H54 (cell line): ENCODE results near the gene SPATA16.

Experiments used
- DNase-seq: peaks from one replicate; pipeline ENCODE4 v3.0.0; 2011; ENCODE audit warnings: low spot score, mixed read lengths; ENCODE audit not compliant: insufficient read length
- FAIRE-seq: peaks from 3 replicates; lab custom pipeline; 2011; peaks lifted over from hg19 to GRCh38; lab: Jason Lieb, UNC
- POLR2A ChIP-seq: IDR thresholded peaks from 2 replicates; pipeline ENCODE4 v1.6.1; 2011; ENCODE audit warnings: low read depth, mild to moderate bottlenecking, low read length

SPATA16 gene

DNA sequence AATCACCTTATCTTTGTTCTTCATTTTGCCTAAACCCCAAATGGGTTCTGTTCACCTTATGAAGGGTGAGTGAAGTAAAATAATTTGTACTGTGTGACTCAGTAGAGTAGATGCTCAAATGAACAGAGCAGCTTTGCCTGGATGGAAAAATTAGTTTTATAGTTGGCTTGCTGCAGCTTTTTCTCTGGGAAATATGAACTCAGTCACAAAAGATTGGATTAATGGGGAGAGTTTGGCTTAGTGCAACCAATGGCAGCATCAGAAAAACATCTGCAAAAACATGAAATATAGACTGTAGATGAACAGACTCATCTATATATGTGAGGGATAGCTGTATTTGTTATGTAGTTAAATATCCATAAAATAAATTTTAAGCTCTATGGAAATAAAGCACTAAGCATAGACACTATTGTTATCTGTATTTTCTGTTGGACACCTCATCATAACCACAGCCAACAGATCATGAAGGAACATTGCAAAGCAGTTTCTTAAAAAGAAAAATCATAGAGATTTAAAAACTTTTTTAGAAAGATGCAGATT, 209.2 kb downstream of the SPATA16 start:
- no peak for TF ChIP-seq POLR2A
- no peak for DNase-seq
- no peak for FAIRE-seq

DNA sequence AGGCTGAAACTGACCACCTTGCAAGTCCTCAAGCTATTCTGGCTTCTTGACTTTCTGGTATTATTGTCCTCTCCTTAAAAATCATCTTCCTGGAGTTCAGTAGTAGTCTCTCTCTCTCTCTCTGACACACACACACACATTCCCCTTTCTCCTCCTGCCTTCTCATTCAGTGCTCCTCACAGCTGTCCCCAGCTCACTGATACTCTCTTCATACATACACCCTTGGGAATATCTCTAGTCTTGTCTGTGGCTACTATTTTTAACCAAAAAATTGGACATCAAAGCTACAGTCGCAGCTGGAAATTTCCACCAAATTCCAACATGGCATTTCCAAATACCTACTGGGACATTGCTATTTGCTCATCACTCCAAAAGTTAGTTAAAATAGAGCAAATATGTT, 211.6 kb downstream of the SPATA16 start:
- DNase-seq = no peak

DNA sequence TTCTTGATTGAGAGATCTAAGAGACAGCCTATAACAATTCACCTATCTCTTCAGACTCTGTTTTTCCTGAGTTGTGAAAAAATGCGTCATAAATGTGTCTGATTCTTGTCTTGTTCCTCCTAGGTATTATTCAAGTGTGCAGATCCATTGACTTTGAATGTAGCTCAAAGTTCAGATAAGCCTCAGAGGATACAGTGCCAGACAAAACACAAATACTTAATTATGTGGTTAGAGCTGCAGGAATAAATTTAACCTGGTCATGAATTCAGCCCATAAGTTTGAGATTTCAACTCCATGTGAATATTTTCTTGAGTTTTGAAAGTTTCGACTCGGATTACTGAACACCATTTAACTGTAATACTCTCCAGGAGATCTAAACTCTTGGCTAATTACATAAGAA, 216.5 kb downstream of the SPATA16 start:
- DNase-seq = no peak
- no peak for FAIRE-seq
- TF ChIP-seq POLR2A = no peak

More for the DNA sequence above, 211.6 kb downstream of the SPATA16 start:
- no peak for TF ChIP-seq POLR2A
- FAIRE-seq = no peak

GRCh38 chr3:172919297-172919683, 221.7 kb downstream of the SPATA16 start:
- no peak for TF ChIP-seq POLR2A
- DNase-seq = no peak
- FAIRE-seq = no peak

- FAIRE-seq = no peak
- DNase-seq = no peak
- no peak for TF ChIP-seq POLR2A
Observed at GRCh38 chr3:172918568-172919296, 222.3 kb downstream of the SPATA16 start.

DNA sequence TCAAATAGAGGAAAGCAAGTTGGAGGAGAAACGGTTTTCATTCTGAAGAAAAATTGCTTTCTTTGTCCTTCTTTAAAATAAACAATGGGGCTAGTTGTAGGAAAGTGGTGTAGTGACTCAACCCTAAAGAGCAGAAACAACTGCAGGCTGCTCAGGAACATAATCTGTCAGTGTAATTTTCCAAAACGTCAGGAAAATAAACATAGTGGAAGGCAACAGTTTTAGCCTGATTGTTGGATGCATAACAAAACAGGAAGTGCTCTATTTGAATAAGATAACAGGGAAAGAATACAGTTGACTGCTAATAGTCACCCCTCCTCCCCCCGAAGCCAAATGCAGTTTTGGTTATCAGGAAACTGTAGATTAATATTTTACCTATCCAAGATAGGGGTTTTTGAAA, 222.9 kb downstream of the SPATA16 start:
- no peak for FAIRE-seq
- no peak for DNase-seq
- no peak for TF ChIP-seq POLR2A

DNA sequence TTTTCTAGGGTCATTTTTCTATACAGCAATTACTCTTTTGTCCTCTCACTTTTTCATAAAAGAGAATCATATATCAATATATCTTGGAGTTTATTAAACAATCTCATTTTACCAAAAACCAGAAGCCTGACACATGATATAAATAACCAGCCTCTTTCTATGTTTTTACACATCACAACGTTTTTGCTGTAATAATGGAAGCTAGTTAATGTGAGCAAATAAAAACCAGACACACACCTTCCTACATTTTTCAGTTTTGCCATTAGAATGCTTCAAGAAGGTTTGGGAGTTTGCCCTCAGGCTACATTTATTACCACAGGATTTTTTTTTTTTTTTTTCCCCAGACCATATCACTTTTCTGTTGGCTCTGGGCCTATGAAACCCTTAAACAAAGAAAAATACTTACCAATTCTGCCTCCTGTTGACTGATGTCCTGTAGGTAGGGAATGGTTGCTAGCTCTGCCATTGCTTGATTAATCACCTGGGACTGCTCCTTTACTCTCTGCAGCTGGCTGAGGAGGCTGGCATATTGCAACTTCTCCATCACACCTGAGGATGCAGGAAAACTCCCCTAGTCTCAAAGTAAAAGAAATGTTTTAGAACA, 225.0 kb downstream of the SPATA16 start:
- TF ChIP-seq POLR2A = no peak
- no peak for FAIRE-seq
- DNase-seq = no peak

- no peak for FAIRE-seq
- no peak for DNase-seq
- TF ChIP-seq POLR2A = no peak
Observed at GRCh38 chr3:172914854-172915253, 226.2 kb downstream of the SPATA16 start.

GRCh38 chr3:172913911-172914655, 227.0 kb downstream of the SPATA16 start:
- no peak for TF ChIP-seq POLR2A
- FAIRE-seq (no peak), DNase-seq (no peak)

DNA sequence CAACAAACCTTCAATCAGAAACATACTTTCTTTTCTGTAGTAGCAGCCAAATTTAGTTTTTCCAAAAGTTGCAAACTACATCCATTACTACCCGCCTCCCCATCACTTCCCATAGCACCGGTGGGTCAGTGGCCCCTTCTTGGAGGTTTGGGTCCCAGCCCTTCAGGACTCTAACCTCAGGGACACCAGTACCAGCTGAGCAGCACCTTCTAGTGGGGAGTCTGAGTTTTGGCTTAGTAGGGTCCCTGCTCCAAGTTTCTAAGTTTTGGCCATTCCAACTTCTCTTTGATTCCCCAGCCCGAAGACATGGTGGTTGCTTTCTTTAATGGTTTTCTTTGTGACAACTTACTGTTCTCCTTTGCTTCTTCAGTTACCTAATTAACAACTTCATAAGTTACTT, 229.9 kb downstream of the SPATA16 start:
- TF ChIP-seq POLR2A = no peak
- FAIRE-seq (no peak), DNase-seq (no peak)

DNA sequence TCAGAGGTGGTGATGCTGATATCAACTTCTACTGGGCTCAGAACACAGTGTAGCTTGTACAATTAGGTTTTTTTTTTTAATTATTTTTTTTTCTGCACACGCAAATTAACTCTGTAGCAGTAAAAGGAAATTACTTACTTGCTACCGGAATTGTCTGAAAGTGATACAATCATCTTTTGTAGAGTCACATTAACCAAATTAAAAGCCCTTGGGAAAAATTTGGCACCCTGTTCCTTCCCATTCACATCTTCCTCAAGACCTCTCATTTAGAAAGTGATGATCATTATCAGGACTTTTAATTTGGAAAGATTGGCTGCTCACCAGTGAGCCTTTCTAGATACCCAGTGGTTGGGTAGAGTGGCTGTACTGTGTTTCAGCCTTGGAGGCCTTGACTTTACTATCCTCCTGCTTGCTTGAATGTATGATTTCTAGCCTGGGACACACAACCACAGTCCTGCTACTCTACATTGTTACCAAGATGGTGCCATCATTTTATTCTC, 232.2 kb downstream of the SPATA16 start:
- no peak for TF ChIP-seq POLR2A
- FAIRE-seq = no peak
- no peak for DNase-seq

- no peak for TF ChIP-seq POLR2A
- DNase-seq (no peak), FAIRE-seq (no peak)
Observed at GRCh38 chr3:172905451-172905850, 235.6 kb downstream of the SPATA16 start.

DNA sequence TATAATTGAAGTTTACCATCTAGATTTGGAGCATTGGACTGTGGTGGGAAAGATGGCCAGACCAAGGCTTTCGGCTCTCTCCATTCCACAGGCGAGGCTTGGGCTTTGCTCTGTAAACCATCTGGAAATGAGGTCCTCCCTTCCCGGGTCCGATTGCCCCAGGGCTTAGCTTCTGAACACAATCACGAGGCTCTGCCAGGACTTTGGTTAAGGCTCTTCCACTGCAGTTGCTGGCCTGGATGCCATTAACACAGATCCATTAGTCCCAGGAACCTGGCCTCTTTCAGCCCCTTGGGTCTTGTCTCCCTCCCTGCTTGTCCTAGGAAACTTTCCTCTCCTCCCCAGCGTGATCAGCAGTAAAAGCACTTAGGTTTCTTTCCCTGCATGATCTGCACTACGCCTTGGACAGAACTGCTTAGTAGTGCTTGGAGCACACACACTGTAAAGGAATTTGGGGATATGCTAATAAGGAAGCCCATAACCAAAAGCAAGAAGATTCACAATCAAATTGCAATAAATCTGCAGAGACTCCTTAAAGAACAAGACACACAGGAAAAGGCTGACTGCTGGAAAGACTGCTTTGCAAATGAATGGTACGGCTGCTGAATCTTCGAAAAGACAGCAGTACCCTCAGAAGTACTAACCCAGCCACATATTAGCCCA, 236.2 kb downstream of the SPATA16 start:
- FAIRE-seq (no peak), DNase-seq (no peak)
- no peak for TF ChIP-seq POLR2A

GRCh38 chr3:172903642-172904320, 237.3 kb downstream of the SPATA16 start:
- DNase-seq (no peak), FAIRE-seq (no peak)
- no peak for TF ChIP-seq POLR2A
